Hepatocyte (in vitro differentiated cells): Measurements from ENCODE around the gene PIF1.
"Not testable (repeated sequence)": the region's sequence is repeated elsewhere in the genome, so short reads cannot be mapped to it uniquely, and the experiment has no call there.

Experiments
- EZH2 ChIP-seq: fragments of 200-600 bp; sonication (generic); IDR thresholded peaks from 2 replicates; pipeline ENCODE4 v1.6.1; 2016; ENCODE audit warnings: antibody characterized with exemption, mild to moderate bottlenecking, borderline replicate concordance
- TF ChIP-seq, protein P1 (sequence below): fragments of 200-600 bp; sonication (generic); IDR thresholded peaks from 2 replicates; pipeline ENCODE4 v1.5.1; 2016; ENCODE audit warnings: antibody characterized with exemption, mild to moderate bottlenecking; ENCODE audit not compliant: poor library complexity

DNA sequence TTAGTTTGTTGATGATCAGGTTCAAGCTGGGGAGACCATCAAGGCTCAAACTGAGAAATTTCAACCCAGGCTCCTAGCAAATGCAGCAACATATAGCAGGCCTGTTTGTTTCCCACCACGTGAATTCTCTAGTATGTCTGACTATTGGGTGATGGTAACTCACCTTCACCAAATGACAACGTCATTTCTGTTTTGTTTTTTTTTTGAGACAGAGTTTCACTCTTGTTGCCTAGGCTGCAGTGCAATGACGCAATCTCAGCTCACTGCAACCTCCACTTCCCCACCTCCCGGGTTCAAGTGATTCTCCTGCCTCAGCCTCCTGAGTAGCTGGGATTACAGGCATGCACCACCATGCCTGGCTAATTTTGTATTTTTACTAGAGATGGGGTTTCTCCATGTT lies 10.5 kb downstream of the PIF1 start:
- TF ChIP-seq, protein P1, sequence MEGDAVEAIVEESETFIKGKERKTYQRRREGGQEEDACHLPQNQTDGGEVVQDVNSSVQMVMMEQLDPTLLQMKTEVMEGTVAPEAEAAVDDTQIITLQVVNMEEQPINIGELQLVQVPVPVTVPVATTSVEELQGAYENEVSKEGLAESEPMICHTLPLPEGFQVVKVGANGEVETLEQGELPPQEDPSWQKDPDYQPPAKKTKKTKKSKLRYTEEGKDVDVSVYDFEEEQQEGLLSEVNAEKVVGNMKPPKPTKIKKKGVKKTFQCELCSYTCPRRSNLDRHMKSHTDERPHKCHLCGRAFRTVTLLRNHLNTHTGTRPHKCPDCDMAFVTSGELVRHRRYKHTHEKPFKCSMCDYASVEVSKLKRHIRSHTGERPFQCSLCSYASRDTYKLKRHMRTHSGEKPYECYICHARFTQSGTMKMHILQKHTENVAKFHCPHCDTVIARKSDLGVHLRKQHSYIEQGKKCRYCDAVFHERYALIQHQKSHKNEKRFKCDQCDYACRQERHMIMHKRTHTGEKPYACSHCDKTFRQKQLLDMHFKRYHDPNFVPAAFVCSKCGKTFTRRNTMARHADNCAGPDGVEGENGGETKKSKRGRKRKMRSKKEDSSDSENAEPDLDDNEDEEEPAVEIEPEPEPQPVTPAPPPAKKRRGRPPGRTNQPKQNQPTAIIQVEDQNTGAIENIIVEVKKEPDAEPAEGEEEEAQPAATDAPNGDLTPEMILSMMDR, result not testable (repeated sequence)
- not testable (repeated sequence) for TF ChIP-seq EZH2
